Tibial nerve (tissue), 4 donors: ENCODE results near the gene WWC2. TPM values are rescaled to one million over a fixed set of nuclear protein-coding genes. Genes with fewer than 3 reads are reported as not detected.

ENCODE experiments used
- DNase-seq, 2 donors: peaks; one replicate each; pipeline ENCODE4 v3.0.0-alpha.2; 2019; ENCODE audit warnings: low spot score in 2 of 2
- H3K27ac ChIP-seq, 4 donors: fragments of 200-600 bp; sonication (generic) in 3 of 4; one replicate each; pipeline ENCODE4 v1.5.1; 2017 to 2019; ENCODE audit warnings: mild to moderate bottlenecking in 1 of 4
- H3K27me3 ChIP-seq, 2 donors: fragments of 200-600 bp; sonication (generic) in 1 of 2; one replicate each; pipeline versions ENCODE4 v1.5.1 to v1.6.0; 2017 to 2019
- H3K36me3 ChIP-seq, 3 donors: fragments of 200-600 bp; sonication (generic); one replicate each; pipeline ENCODE4 v1.5.1; 2018 to 2019
- H3K4me1 ChIP-seq, 4 donors: fragments of 200-600 bp; sonication (generic) in 3 of 4; one replicate each; pipeline ENCODE4 v1.5.1; 2017 to 2019
- H3K4me3 ChIP-seq, 4 donors: fragments of 200-600 bp; sonication (generic) in 3 of 4; one replicate each; pipeline ENCODE4 v1.5.1; 2017 to 2019; ENCODE audit warnings: mild to moderate bottlenecking in 1 of 4, moderate library complexity in 1 of 4
- H3K9me3 ChIP-seq, 4 donors: fragments of 200-600 bp; sonication (generic) in 3 of 4; one replicate each; pipeline ENCODE4 v1.5.1; 2017 to 2019
- EP300 ChIP-seq, 2 donors: sonication (generic); formaldehyde crosslinking; IDR thresholded peaks; one replicate each; pipeline ENCODE4 v1.6.1; 2017; ENCODE audit warnings: antibody characterized with exemption in 2 of 2, mild to moderate bottlenecking in 1 of 2
- POLR2A ChIP-seq, 2 donors: fragments of 450-650 bp; IDR thresholded peaks; one replicate each; pipeline ENCODE4 v1.6.1; 2017; ENCODE audit warnings: antibody characterized with exemption in 2 of 2, mild to moderate bottlenecking in 2 of 2, moderate library complexity in 2 of 2
- WGBS, 2 donors: methylation state at CpG; one replicate each; pipeline ENCODE4 v1.1.5; 2018; 5-methylcytosine and 5-hydroxymethylcytosine counted together
- total RNA-seq, 4 donors: library from RNA; depleted of rRNA; stranded (reverse); fragments of >200 nt; gene quantifications; one replicate each; pipeline ENCODE4 v1.1.0, GENCODE V29; 2016
- TF ChIP-seq, protein P1 (sequence below), 5 experiments: fragments of 200-600 bp in 3 of 5; fragments of 450-650 bp in 2 of 5; sonication (generic) in 3 of 5; IDR thresholded peaks; one replicate each; pipeline ENCODE4 v1.5.1; 2016 to 2019; ENCODE audit warnings: antibody characterized with exemption in 5 of 5, mild to moderate bottlenecking in 3 of 5, moderate library complexity in 2 of 5

WWC2 gene
- total RNA-seq, 4 donors from 2014 or later: 38.2 to 60.9 (median 42.9) TPM

DNA sequence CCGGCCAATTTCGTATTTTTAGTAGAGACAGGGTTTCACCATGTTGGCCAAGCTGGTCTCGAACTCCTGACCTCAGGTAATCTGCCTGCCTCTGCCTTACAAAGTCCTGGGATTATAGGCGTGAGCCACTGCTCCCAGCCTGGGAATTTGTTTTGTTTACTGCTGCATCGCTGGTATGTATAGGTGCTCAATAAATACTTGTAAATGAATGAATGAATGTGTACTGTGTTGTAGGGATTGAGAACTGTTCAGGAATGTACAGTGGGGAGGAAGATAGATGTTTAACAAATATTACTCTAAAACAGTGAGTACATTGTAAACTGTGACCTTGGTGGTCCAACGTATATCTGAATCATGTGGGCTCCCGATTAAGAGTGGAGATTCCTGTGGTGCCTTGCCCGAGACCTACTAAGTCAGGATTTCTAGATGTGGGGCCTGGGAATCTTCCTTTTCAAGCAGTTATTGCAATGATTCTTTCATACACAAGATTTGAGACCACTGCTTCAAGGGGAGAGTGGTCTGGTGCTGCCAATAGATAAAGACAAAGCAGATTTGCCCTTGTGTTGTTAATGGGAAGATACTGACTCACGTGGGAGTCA, 41.0 kb downstream of the WWC2 start:
- no peak for DNase-seq
- H3K9me3 ChIP-seq: no peaks in the 10 kb centered on the region
- no peak for TF ChIP-seq POLR2A (IDR thresholded peaks at IDR 0.05)
- TF ChIP-seq, protein P1, sequence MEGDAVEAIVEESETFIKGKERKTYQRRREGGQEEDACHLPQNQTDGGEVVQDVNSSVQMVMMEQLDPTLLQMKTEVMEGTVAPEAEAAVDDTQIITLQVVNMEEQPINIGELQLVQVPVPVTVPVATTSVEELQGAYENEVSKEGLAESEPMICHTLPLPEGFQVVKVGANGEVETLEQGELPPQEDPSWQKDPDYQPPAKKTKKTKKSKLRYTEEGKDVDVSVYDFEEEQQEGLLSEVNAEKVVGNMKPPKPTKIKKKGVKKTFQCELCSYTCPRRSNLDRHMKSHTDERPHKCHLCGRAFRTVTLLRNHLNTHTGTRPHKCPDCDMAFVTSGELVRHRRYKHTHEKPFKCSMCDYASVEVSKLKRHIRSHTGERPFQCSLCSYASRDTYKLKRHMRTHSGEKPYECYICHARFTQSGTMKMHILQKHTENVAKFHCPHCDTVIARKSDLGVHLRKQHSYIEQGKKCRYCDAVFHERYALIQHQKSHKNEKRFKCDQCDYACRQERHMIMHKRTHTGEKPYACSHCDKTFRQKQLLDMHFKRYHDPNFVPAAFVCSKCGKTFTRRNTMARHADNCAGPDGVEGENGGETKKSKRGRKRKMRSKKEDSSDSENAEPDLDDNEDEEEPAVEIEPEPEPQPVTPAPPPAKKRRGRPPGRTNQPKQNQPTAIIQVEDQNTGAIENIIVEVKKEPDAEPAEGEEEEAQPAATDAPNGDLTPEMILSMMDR (IDR thresholded peaks at IDR 0.05): no peak
- TF ChIP-seq EP300 (IDR thresholded peaks at IDR 0.05): no peak
- no peaks in the 10 kb centered on the region for H3K27me3 ChIP-seq
- H3K36me3 ChIP-seq: no peaks in the 10 kb centered on the region
- no peak overlapping the region for H3K4me3 ChIP-seq
- peaks cover 0 to 34% (median 10%) of the 10 kb centered on the region in 4 donors for H3K4me1 ChIP-seq
- WGBS, 2 donors: 85 to 86% methylated on average over 9 of the region's 9 CpGs
- H3K27ac ChIP-seq: no peak overlapping the region

DNA sequence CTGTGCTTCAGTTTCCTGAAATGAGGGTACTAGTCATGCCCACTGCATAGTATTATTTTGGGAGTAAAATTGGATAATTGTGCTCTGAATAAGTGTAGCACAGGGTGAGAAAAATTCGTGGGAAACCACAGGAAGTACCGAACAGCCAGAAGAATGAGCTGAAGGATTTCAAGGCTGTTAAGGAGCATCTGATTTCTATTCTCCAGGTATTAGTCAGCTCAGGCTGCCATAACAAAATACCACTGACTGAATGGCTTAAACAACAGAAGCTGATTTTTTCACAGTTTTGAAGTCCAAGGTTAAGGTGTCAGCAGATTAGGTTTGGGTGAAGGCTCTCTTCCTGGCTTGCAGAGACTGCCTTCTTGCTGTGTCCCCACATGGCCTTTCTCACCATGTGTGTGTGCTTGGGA, 41.9 kb downstream of the WWC2 start:
- Histone ChIP-seq H3K9me3 (no peaks in the 10 kb centered on the region), H3K4me1 (peaks cover 0 to 35% (median 10%) of the 10 kb centered on the region in 4 donors), H3K4me3 (no peak overlapping the region), H3K27me3 (no peaks in the 10 kb centered on the region), H3K27ac (no peak overlapping the region), H3K36me3 (no peaks in the 10 kb centered on the region)
- WGBS, 2 donors: 58 to 67% methylated on average over 2 of the region's 2 CpGs
- no peak for DNase-seq
- TF ChIP-seq, protein P1 (IDR thresholded peaks at IDR 0.05): no peak
- no peak for TF ChIP-seq POLR2A (IDR thresholded peaks at IDR 0.05)

DNA sequence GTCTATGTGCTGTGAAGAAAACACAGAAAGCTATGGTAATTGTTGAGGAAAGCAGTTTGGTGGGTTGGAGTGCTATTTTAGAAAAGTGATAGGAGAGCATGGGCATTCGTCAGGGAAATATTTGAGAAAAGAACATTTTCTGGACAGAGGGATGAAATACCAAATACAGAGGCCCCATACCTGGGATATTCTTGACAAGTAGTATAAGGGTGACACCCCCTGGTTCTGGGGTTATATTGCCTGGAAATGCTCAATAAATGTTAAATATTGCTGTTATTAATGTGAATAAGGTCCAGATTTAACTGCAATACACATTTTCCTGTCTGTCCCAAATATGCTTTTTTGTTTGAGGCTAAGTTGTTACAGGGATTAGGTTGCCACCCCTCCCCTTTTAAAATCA, 42.9 kb downstream of the WWC2 start:
- no peak overlapping the region for H3K4me3 ChIP-seq
- TF ChIP-seq, protein P1 (IDR thresholded peaks at IDR 0.05): no peak
- TF ChIP-seq EP300 (IDR thresholded peaks at IDR 0.05): no peak
- WGBS, 2 donors: 78 to 86% methylated on average over 1 of the region's 1 CpG
- DNase-seq: no peak
- H3K4me1 ChIP-seq: peaks cover 0 to 42% (median 10%) of the 10 kb centered on the region in 4 donors
- H3K36me3 ChIP-seq: no peaks in the 10 kb centered on the region
- H3K9me3 ChIP-seq: no peaks in the 10 kb centered on the region
- H3K27me3 ChIP-seq: no peaks in the 10 kb centered on the region
- H3K27ac ChIP-seq: no peak overlapping the region

DNA sequence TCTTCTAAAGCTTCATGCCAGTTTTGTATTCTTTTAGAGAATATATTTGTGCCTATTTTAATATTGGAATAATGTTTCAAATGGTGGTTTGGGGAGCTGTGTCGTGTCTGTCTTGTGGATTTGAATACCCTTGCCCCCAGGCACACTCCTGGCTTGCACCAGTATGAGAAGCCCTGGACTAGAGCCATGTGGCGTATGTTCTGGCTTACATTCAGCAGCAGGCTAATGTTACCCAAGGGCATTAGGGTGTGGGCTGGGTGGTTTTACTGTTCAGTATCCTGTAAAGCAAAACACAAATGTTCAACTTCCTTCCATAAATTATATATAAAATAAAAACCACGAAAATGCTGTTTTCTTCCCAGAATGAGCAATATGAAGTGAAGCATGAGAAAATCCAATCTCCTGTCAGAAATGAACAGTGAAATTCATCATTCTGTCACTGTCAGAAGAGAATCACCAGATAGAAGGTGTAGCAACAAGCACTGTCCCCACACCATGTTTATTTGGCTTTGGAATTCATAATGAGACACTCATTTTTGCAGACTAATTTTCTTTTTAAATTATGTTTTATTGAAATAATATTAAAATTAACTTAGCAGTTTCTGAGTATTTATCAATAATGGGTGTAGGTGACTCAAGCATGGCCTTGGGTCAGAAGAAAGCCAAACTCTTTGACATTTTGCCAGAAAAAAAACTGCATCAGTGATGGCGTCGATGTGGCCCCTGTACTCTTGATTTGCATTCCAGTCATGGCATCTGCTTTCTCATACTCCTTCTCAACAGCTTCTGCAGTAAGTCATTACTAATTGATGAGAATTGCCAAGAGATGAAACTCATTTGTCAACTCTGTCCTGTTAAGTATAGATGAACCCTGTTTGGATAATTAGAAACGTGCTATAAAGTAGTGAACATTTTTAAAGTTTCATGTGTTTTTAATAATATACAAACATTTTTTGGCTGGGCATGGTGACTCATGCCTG, 43.8 kb downstream of the WWC2 start:
- Histone ChIP-seq H3K9me3 (no peaks in the 10 kb centered on the region), H3K27ac (no peak overlapping the region), H3K4me3 (no peak overlapping the region), H3K4me1 (peaks cover 0 to 46% (median 10%) of the 10 kb centered on the region in 4 donors), H3K27me3 (no peaks in the 10 kb centered on the region), H3K36me3 (no peaks in the 10 kb centered on the region)
- DNase-seq: peak in 1 of 2 donors; percentile 46
- TF ChIP-seq, protein P1 (IDR thresholded peaks at IDR 0.05): no peak
- TF ChIP-seq POLR2A (IDR thresholded peaks at IDR 0.05) (no peak), EP300 (IDR thresholded peaks at IDR 0.05) (no peak)
- 29 to 33% methylated on average over 6 of the region's 6 CpGs for WGBS, 2 donors

DNA sequence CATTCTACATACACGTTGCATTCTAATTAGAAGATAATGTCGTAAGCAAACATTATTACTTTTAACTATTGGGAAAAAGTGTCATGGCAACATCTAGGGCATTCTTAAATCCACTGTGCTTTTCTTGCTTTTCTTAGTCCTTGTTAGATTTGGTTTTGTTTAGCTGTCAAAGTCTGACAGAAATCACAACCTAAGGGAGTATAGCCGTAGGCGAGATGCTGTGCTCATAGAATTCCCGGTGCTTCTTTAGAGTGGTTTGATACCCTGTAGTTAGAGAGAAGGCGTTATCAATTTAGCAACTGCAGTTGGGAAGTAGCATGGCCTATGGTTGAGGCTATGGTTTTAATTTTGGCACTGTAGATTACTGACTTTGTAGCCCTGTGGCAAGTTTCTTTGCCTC, 45.7 kb downstream of the WWC2 start:
- WGBS, 2 donors: 92 to 95% methylated on average over 6 of the region's 6 CpGs
- H3K9me3 ChIP-seq: no peaks in the 10 kb centered on the region
- TF ChIP-seq POLR2A (IDR thresholded peaks at IDR 0.05) (no peak), EP300 (IDR thresholded peaks at IDR 0.05) (no peak)
- TF ChIP-seq, protein P1 (IDR thresholded peaks at IDR 0.05): no peak
- peaks cover 0 to 46% (median 10%) of the 10 kb centered on the region in 4 donors for H3K4me1 ChIP-seq
- no peak for DNase-seq
- H3K27me3 ChIP-seq: no peaks in the 10 kb centered on the region
- H3K27ac ChIP-seq: no peak overlapping the region
- no peaks in the 10 kb centered on the region for H3K36me3 ChIP-seq
- H3K4me3 ChIP-seq: no peak overlapping the region
